ENCODE data around the gene SPART.

Gene SPART

DNA sequence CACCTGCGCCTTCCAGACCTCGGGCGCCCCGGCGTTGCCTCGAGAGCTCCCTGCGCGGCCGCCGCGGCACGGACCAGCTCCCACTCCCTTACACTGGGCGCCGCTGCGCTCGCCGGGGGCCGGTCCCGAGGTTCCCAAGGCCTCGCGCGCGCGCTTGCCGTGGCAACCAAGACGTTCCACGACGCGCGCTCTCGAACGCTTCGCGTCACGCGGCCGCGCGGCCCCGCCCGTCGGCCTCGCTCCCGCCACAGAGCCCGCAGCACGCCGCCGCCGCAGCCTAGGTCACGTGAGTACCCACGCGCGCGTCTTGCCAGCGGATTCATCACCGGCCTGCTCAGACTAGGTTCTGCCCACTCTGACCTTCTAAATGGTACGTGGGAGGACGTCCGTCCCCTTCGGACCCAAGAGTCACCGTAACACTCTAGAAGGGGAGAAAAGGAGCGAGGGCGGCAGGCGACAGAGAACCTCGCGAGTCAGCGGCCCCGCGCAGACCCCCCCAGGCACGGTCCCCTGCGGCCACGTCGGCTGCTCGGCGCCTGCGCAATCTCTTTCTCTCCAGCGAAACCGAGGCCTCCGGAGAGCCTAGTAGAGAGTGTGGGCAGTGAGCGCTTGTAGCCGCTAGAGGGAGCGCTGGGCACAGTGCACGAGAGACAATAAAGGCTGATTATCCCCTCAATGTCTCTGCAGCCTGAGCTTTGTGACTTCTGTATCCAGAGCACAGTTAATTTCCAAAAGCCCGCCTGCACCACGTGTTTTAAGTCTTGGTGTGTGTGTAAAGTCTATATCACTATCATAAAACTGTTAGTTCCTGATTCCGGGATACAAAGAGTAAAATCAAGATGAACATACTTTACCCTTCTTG is at the start of gene SPART:
TSS of gene SPART (minus strand) at position 173 of the 862 bp plus-strand sequence. CDS start 10,564 bp downstream, outside the sequence.
- peak; percentile 92 for DNase-seq (ENCODE audit: low spot score)

DNA sequence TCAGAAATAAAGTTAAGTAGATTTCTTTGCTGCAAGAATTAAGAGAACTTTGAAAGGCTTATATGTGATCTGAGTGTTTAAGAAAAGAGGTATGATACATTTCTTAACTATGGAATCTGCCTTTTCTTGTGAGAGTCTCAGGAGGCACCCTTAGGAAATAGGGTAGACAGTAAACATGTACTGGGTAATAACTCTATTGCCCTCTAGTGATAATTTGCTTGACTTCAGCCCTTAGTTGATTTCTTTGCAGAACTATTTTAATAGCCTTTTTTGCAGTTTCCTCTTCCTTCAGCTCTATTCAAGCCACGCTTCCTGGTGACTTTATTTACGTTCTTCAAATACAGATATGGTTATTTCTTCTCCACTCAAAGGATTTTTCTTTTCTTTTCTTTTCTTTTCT is 49.1 kb upstream of the SPART start:
- no peak for DNase-seq (ENCODE audit: low spot score)

DNA sequence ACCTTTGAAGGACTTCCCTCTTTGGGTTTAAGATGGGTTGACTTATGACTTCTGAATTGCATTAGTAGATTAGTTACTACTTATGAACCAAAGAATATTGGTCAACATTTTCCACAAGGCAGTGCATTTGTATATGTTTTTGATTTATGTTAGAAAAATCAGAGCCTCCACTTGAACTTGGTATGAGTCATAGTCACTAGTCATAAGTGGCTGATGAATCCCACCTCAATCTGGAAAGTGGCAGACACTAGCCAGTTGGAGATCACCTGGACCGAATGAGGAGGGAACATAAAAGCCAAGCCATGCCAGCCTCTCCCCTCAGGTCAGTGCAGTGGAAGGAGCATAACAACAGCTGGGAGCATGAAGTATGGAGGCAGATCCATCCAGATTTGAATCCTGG is 39.3 kb upstream of the SPART start:
- no peak for DNase-seq (ENCODE audit: low spot score)

- no peak for DNase-seq (ENCODE audit: low spot score)
Observed at GRCh38 chr13:36382030-36382429, 35.8 kb upstream of the SPART start.

DNA sequence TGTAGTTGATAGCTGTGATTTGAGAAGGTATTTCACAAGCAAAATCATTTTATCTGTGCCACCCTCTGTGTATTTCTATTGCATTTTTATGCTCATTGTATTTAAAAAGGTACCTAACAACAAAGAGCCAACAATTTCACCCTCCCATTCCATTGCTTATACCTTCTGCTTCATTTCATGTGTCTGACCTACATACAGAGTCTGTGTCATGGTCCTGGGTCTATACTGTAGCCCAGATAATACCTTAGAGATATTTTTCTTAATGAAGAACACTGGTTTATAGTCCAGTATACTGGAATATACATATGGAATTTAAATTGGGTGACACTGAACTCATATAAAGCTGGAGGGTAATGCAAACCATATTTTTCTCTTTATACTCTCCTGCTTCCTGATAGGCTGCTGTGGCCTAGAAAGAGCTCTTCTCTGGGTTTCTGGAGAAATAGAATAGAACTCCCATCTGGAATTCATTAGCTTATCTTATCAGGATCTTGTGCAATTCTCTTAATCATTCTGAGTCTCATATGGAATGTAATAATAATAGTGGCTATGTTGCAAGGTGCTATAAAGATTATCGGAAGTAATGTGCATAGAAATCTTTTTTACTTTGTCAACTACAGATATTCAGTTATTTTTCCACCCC is 31.8 kb upstream of the SPART start:
- DNase-seq (ENCODE audit: low spot score) = no peak

- DNase-seq (ENCODE audit: low spot score) = no peak
Observed at GRCh38 chr13:36374063-36374462, 27.9 kb upstream of the SPART start.

DNA sequence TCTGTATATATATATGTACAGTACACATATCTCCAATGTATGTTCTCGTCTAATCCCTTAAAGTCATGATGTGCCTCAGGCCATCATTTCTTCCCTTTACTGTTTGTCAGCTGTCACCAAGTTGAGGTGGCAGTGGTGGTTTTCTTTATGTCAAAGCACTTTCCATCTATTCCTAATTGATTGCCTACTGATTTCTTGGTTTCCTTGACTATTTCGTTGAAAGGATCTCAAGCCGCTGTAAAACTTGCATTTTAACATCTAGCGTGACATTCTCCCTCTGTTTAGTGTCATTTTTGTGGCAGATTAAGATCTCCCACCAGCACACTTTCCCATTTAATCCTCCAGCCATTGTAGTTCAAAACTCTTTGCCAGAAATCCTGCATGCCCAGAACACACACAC is 25.0 kb upstream of the SPART start:
- DNase-seq (ENCODE audit: low spot score) = no peak

DNA sequence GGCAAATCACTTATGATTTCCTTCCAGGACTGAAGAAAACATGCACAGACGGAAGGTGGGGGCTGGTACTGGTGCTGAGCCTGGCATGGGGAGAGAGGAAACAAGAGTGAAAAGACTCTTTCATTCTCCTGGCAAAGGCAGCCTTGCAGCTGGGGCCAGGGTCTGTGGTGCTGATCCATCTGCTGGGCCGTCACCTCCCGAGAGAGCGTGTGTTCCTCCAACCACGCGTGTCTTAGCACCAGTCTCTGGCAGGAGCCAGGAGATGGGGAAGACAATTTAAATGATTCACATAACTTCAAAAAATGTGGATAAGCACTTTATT is 23.9 kb upstream of the SPART start:
- DNase-seq (ENCODE audit: low spot score) = no peak

GRCh38 chr13:36369268-36370107 is 23.3 kb upstream of the SPART start:
- DNase-seq (ENCODE audit: low spot score) = no peak

DNA sequence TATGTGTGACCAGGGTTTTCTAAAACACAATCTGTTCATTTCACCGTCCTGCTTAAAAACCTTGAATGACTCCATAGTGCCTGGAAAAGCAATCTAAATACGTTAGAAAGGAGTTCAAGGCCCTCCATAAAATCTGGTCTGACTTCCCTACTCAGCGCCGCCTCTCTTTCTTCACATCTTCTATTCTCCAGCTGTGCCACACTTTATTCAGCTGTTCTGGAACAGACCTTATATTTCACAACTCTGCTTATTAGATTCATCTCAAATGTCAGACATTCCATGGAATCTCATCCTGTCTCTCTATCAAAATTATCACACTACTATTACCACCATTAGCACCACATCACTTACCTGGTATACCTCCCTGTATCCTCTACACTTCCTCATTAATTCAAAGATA is 19.8 kb upstream of the SPART start:
- DNase-seq (ENCODE audit: low spot score) = no peak

GRCh38 chr13:36363366-36363863 is 17.2 kb upstream of the SPART start:
- DNase-seq (ENCODE audit: low spot score) = no peak

DNA sequence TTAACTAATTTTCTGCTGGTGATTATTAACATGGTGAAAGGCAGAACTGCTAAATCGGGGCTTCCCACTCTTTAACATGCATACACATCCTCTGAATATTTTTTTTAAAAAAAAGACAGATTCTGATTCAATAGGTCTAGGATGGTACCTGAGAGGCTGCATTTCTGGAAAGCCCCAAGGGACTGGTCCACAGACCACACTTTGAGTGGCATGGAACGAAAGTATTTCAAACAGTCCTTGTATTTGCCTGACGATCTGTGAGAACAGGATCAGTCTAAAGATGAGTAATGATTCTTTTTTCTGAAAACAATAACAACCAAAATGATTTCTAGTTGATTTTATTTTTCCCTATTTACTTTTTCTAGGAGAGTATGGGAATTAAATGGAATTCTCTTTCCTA is 16.7 kb upstream of the SPART start:
- no peak for DNase-seq (ENCODE audit: low spot score)

DNA sequence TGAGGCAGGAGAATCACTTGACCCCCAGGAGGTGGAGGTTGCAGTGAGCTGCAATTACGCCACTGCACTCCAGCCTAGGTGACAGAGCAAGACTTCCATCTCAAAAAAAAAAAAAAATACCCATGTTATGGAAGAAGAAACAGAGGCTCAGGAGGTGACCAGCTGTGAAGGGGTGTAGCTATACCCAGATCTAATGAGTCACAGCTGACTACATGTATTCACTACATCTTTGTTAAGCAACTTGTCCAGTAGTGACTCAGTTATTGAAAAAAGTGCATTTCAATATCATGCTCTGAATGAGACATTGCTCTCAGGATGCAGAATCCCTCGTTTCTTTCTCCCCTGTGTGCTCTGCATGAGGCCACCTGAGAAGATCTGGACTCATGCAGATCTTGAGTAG is 16.1 kb upstream of the SPART start:
- no peak for DNase-seq (ENCODE audit: low spot score)

DNA sequence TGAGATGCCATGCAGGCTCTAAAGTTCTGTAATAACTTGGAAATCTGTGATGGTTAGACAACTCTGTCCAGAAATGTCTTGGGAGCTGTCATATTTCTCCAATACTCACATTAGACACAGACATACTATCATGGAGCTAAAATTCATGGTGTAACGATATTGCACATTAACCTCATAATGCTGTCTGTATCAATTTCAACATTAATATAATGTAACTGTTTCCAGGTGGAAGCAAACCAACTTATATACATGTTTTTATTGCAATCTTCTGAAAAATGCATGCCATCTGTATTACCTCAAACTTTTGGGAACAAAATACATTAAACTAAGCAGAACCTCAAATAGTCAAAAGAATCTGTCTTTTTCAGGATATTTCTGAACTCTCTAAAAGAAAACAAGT is 14.7 kb upstream of the SPART start:
- no peak for DNase-seq (ENCODE audit: low spot score)

GRCh38 chr13:36359301-36359950 is 13.2 kb upstream of the SPART start:
- DNase-seq (ENCODE audit: low spot score) = no peak

DNA sequence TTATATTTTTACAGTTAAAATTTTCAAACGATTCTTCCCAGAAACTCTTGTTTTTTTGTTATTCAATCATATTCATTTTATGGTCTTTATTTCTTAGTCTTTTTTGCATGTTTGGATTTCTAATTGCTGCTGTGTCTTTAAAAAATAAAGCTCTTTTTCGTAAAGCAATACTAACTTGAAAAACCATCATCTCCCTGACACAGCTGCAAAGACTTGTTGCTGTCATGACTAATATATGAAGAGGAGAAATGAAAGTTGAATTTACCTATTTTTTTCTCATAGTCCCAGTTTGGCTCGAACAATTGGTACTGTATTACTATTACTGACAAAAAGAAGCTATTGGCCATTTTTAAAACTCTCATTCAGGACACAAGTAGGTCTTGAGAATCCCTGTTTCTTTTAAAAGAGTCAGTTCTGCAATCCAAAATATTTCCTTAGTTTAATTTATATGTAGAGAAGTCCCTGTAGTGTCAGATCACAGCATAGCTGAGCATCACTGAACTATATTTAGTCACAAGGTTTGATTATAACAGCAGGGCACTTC is 12.1 kb upstream of the SPART start:
- DNase-seq (ENCODE audit: low spot score) = no peak

GRCh38 chr13:36357692-36358091 is 11.5 kb upstream of the SPART start:
- no peak for DNase-seq (ENCODE audit: low spot score)

DNA sequence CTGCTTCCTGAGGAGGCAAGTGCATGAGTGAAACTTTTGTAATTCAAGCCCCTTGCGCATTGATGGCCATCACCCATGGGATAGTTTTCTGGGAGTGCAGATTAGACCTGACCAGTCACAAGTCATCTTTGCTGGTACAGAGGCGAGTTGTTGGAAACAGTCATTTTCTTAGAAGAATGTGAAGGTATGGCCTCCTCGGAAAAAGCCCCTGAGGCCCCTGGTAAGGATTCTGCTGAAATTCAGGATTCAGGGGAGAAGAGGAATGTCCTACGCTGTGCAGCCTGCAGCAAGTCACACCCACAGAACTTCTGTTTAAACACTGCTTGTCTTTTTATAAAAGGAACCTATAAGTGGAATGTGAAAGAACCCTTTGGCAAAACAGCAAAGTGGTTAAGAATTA is 11.0 kb upstream of the SPART start:
- DNase-seq (ENCODE audit: low spot score) = no peak

GRCh38 chr13:36356058-36356457 is 9.9 kb upstream of the SPART start:
- no peak for DNase-seq (ENCODE audit: low spot score)

- DNase-seq (ENCODE audit: low spot score) = no peak
Observed at GRCh38 chr13:36355632-36356031, 9.4 kb upstream of the SPART start.

- DNase-seq (ENCODE audit: low spot score) = no peak
Observed at GRCh38 chr13:36354842-36355623, 8.8 kb upstream of the SPART start.

All from ecto neural progenitor cell (in vitro differentiated cells).